K562 (cell line): Measurements from ENCODE around the gene ANKLE1. TPM values are rescaled to one million over a fixed set of nuclear protein-coding genes. Genes with fewer than 3 reads are reported as not detected.

ENCODE experiments used
- COPS2 ChIP-seq: fragments of 450-650 bp; conservative IDR thresholded peaks from 2 replicates; pipeline ENCODE4 v1.6.1; 2016; ENCODE audit warnings: mild to moderate bottlenecking, moderate library complexity
- ELF1 ChIP-seq: fragments of 200-800 bp; sonication (Bioruptor generic); IDR thresholded peaks from 2 replicates; pipeline ENCODE4 v1.6.1; 2016; ENCODE audit warnings: missing genetic modification characterization, missing compliant biosample characterization
- GATAD2A ChIP-seq: fragments of 450-650 bp; IDR thresholded peaks from 2 replicates; pipeline ENCODE4 v1.6.1; 2017
- MBD2 ChIP-seq: sonication (generic); IDR thresholded peaks from 2 replicates; pipeline ENCODE4 v1.6.1; 2016; ENCODE audit warnings: low read depth, borderline replicate concordance
- MLLT1 ChIP-seq, 2 experiments: fragments of 450-650 bp; IDR thresholded peaks; 2 replicates each; pipeline ENCODE4 v1.6.1; 2016
- NFXL1 ChIP-seq: fragments of 450-650 bp; formaldehyde crosslinking; IDR thresholded peaks from 2 replicates; pipeline ENCODE4 v1.4.0; 2021; ENCODE audit warnings: mild to moderate bottlenecking
- PATZ1 ChIP-seq: fragments of 250-450 bp; sonication (Bioruptor Pico); IDR thresholded peaks from 2 replicates; pipeline ENCODE4 v1.5.0; 2020; ENCODE audit warnings: mild to moderate bottlenecking, borderline replicate concordance
- PML ChIP-seq: IDR thresholded peaks from 2 replicates; pipeline ENCODE4 v1.6.1; 2012; ENCODE audit warnings: low read length, inconsistent platforms
- SMARCA5 ChIP-seq: fragments of 450-650 bp; IDR thresholded peaks from 2 replicates; pipeline ENCODE4 v1.6.1; 2016
- SMARCB1 ChIP-seq: IDR thresholded peaks from 2 replicates; pipeline ENCODE4 v1.6.1; 2011; ENCODE audit warnings: improper control_type of control experiment, low read depth; ENCODE audit not compliant: insufficient read length
- TFE3 ChIP-seq: fragments of 450-650 bp; formaldehyde crosslinking; IDR thresholded peaks from 2 replicates; pipeline ENCODE4 v1.4.0; 2020; ENCODE audit warnings: mild to moderate bottlenecking, mixed read lengths
- polyA plus RNA-seq, 8 experiments: library from polyadenylated mRNA; depleted of rRNA in 4 of 8; stranded (reverse) in 5 of 8; unstranded in 3 of 8; fragments of >200 nt; fragmentation: Nextera tagmentation in 2 of 8; fragmentation: Illumina TruSeq in 1 of 8; extraction: Ambion mirVana in 2 of 8; extraction: Trizol in 1 of 8; gene quantifications; 2 replicates each; pipeline versions ENCODE4 v1.2.1 to v1.2.3, GENCODE V29; 2011 to 2014; ENCODE audit warnings: inconsistent platforms in 1 of 8, missing spikeins in 1 of 8
- total RNA-seq, 7 experiments: library from RNA; depleted of rRNA in 6 of 7; stranded (reverse); fragments of >200 nt in 6 of 7; fragmentation: Illumina TruSeq in 2 of 7; extraction: Trizol in 2 of 7; gene quantifications; 2 replicates each; pipeline versions ENCODE4 v1.2.1 to v1.2.3, GENCODE V29; 2011 to 2021; ENCODE audit warnings: low replicate concordance in 1 of 7

The ANKLE1 gene
- total and polyA plus RNA-seq, 9 of the 15 experiments (the other 6 are each of a cell fraction or from before 2014, with no cell fraction given) = 0.63 to 9.2 (median 2.9) TPM

- TF ChIP-seq TFE3 (no peak), MBD2 (no peak), COPS2 (no peak), NFXL1 (CRISPR knock-in tag) (no peak), PML (no peak), SMARCB1 (no peak), PATZ1 (CRISPR knock-in tag) (no peak), ELF1 (tag) (no peak), MLLT1 (IDR thresholded peaks at IDR 0.05) (0 out of 4 replicates have a peak, but pooled peaks of 1 of the 2 experiments have one; percentile 89), GATAD2A (no peak), SMARCA5 (no peak)
Measured at GRCh38 chr19:17266589-17266974, 15.1 kb upstream of the ANKLE1 start (continued).
